GM18861 (cell line): ENCODE data around the gene CEP57L1.

Experiments
- ATAC-seq: cut with Tn5 transposase; IDR thresholded peaks from one replicate; pipeline ENCODE4 v1.9.1; 2021; ENCODE audit not compliant: unreplicated experiment

CEP57L1 gene

GRCh38 chr6:109095036-109095834 lies at the start of gene CEP57L1:
Gene CEP57L1 (plus strand): TSS chr6:109095507. CDS start chr6:109145222, 49,715 bp downstream.
- ATAC-seq: peak; percentile 71

- no peak for ATAC-seq
These were observed 47.1 kb upstream of the CEP57L1 start for GRCh38 chr6:109048176-109048575.

GRCh38 chr6:109048670-109049415 lies 46.5 kb upstream of the CEP57L1 start:
- no peak for ATAC-seq

GRCh38 chr6:109050012-109050411 lies 45.3 kb upstream of the CEP57L1 start:
- no peak for ATAC-seq

- no peak for ATAC-seq
These were observed 44.7 kb upstream of the CEP57L1 start for GRCh38 chr6:109050447-109051102.

- ATAC-seq: no peak
These were observed 43.8 kb upstream of the CEP57L1 start for GRCh38 chr6:109051301-109052017.

- ATAC-seq: peak; percentile 59
These were observed 43.2 kb upstream of the CEP57L1 start for GRCh38 chr6:109052018-109052651.

GRCh38 chr6:109052852-109053251 lies 42.5 kb upstream of the CEP57L1 start:
- ATAC-seq: no peak

GRCh38 chr6:109053336-109053735 lies 42.0 kb upstream of the CEP57L1 start:
- no peak for ATAC-seq

- no peak for ATAC-seq
These were observed 39.5 kb upstream of the CEP57L1 start for GRCh38 chr6:109055771-109056235.

- ATAC-seq: no peak
These were observed 38.6 kb upstream of the CEP57L1 start for GRCh38 chr6:109056661-109057060.

- ATAC-seq: no peak
These were observed 36.7 kb upstream of the CEP57L1 start for GRCh38 chr6:109058620-109059019.

GRCh38 chr6:109059153-109059552 lies 36.2 kb upstream of the CEP57L1 start:
- no peak for ATAC-seq

GRCh38 chr6:109059571-109060021 lies 35.7 kb upstream of the CEP57L1 start:
- no peak for ATAC-seq

- ATAC-seq: no peak
These were observed 34.7 kb upstream of the CEP57L1 start for GRCh38 chr6:109060571-109060970.

GRCh38 chr6:109062216-109062615 lies 33.1 kb upstream of the CEP57L1 start:
- ATAC-seq: no peak

- no peak for ATAC-seq
These were observed 32.4 kb upstream of the CEP57L1 start for GRCh38 chr6:109062767-109063352.

GRCh38 chr6:109069746-109070145 lies 25.6 kb upstream of the CEP57L1 start:
- ATAC-seq: no peak

GRCh38 chr6:109071125-109071917 lies 24.0 kb upstream of the CEP57L1 start:
- no peak for ATAC-seq
